ENCODE results near the gene PYCARD.

DNA sequence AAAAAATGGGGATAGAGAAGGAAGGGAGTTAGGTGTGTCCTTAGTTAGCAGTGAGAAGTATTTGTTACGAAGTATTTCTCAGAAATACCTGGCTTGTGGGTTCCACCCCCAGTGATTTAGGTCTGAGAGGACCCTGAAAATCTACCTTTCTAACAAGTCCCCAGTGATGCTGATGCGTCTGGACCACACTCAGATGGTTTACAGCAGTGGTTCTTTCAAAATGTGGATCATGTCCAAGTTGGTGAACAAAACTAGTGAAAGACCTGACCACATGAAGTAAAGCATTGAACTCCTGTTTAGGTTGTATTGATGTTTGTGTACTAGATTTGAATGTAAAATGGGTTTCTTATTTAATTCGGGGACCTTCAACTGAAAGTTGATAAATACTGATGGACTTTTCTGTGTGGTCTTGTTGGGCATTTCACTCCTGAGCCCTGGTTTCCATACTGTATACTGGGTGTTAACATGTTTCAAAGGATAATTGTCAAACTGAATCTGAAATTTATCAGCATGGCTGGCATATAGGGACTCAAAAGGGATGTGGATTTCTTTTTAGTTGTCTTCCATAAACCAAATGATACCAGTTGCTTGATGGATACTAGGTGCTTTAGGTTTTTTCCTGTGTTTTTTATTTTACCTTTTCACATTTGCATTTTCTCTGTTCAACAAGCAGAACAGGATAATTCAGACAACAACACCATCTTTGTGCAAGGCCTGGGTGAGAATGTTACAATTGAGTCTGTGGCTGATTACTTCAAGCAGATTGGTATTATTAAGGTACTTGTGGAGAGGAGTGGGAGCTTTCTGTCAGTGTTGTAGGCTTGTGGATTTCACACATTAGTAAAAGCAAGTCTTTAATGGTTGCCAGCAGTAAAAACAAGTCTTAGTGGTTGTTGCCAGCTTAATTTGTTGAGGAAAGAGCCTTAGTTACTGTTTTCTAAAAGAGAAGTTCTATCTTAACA lies 13.8 kb downstream of the PYCARD start:
- TF ChIP-seq, protein P1, sequence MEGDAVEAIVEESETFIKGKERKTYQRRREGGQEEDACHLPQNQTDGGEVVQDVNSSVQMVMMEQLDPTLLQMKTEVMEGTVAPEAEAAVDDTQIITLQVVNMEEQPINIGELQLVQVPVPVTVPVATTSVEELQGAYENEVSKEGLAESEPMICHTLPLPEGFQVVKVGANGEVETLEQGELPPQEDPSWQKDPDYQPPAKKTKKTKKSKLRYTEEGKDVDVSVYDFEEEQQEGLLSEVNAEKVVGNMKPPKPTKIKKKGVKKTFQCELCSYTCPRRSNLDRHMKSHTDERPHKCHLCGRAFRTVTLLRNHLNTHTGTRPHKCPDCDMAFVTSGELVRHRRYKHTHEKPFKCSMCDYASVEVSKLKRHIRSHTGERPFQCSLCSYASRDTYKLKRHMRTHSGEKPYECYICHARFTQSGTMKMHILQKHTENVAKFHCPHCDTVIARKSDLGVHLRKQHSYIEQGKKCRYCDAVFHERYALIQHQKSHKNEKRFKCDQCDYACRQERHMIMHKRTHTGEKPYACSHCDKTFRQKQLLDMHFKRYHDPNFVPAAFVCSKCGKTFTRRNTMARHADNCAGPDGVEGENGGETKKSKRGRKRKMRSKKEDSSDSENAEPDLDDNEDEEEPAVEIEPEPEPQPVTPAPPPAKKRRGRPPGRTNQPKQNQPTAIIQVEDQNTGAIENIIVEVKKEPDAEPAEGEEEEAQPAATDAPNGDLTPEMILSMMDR (IDR thresholded peaks at IDR 0.05) = no peak
- TF ChIP-seq POLR2AphosphoS5 (IDR thresholded peaks at IDR 0.05; ENCODE audit: low read depth, low read length) = no peak; the same call in 1 of the 2 replicates
- TF ChIP-seq, protein P2, sequence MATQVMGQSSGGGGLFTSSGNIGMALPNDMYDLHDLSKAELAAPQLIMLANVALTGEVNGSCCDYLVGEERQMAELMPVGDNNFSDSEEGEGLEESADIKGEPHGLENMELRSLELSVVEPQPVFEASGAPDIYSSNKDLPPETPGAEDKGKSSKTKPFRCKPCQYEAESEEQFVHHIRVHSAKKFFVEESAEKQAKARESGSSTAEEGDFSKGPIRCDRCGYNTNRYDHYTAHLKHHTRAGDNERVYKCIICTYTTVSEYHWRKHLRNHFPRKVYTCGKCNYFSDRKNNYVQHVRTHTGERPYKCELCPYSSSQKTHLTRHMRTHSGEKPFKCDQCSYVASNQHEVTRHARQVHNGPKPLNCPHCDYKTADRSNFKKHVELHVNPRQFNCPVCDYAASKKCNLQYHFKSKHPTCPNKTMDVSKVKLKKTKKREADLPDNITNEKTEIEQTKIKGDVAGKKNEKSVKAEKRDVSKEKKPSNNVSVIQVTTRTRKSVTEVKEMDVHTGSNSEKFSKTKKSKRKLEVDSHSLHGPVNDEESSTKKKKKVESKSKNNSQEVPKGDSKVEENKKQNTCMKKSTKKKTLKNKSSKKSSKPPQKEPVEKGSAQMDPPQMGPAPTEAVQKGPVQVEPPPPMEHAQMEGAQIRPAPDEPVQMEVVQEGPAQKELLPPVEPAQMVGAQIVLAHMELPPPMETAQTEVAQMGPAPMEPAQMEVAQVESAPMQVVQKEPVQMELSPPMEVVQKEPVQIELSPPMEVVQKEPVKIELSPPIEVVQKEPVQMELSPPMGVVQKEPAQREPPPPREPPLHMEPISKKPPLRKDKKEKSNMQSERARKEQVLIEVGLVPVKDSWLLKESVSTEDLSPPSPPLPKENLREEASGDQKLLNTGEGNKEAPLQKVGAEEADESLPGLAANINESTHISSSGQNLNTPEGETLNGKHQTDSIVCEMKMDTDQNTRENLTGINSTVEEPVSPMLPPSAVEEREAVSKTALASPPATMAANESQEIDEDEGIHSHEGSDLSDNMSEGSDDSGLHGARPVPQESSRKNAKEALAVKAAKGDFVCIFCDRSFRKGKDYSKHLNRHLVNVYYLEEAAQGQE (IDR thresholded peaks at IDR 0.05; ENCODE audit: insufficient read depth in 1 of 2, low read depth in 2 of 2, low read length in 1 of 2) = no peak
- no peak for TF ChIP-seq SIN3A (IDR thresholded peaks at IDR 0.05; ENCODE audit: borderline replicate concordance, insufficient read depth, low read depth, low read length)

Data from Panc1 (cell line).